Testis (tissue), 2 donors: ENCODE data around the gene ARID1B.

ENCODE experiments used
- POLR2A ChIP-seq: fragments of 450-650 bp; IDR thresholded peaks from one replicate; pipeline ENCODE4 v1.6.1; 2017; ENCODE audit warnings: antibody characterized with exemption, mild to moderate bottlenecking, moderate library complexity
- TF ChIP-seq, protein P1 (sequence below), 3 experiments: fragments of 450-650 bp in 2 of 3; fragments of 200-600 bp in 1 of 3; sonication (generic) in 1 of 3; IDR thresholded peaks; one replicate each; pipeline ENCODE4 v1.5.1; 2016 to 2019; ENCODE audit warnings: antibody characterized with exemption in 3 of 3, mild to moderate bottlenecking in 2 of 3, moderate library complexity in 1 of 3

GRCh38 chr6:157096105-157096504 lies 318.9 kb downstream of the ARID1B start:
- TF ChIP-seq, protein P1, sequence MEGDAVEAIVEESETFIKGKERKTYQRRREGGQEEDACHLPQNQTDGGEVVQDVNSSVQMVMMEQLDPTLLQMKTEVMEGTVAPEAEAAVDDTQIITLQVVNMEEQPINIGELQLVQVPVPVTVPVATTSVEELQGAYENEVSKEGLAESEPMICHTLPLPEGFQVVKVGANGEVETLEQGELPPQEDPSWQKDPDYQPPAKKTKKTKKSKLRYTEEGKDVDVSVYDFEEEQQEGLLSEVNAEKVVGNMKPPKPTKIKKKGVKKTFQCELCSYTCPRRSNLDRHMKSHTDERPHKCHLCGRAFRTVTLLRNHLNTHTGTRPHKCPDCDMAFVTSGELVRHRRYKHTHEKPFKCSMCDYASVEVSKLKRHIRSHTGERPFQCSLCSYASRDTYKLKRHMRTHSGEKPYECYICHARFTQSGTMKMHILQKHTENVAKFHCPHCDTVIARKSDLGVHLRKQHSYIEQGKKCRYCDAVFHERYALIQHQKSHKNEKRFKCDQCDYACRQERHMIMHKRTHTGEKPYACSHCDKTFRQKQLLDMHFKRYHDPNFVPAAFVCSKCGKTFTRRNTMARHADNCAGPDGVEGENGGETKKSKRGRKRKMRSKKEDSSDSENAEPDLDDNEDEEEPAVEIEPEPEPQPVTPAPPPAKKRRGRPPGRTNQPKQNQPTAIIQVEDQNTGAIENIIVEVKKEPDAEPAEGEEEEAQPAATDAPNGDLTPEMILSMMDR (IDR thresholded peaks at IDR 0.05) = no peak
- no peak for TF ChIP-seq POLR2A
